Effector memory CD4-positive, alpha-beta T cell (primary cell): Measurements from ENCODE around the gene SLC30A3.
"Not testable (repeated sequence)": the region's sequence is repeated elsewhere in the genome, so short reads cannot be mapped to it uniquely, and the experiment has no call there.

ENCODE experiments used
- DNase-seq, 3 donors: peaks; one replicate each; pipeline ENCODE4 v3.0.0-alpha.2; 2020
- H3K27ac ChIP-seq: 2 replicates; pipeline ENCODE4 v1.7.0; 2013; ENCODE audit warnings: mild to moderate bottlenecking, low read length, moderate library complexity; ENCODE audit not compliant: insufficient read depth, poor library complexity, severe bottlenecking
- H3K27me3 ChIP-seq: replicated peaks from 2 replicates; pipeline ENCODE4 v1.7.0; 2013; ENCODE audit warnings: mild to moderate bottlenecking, low read length; ENCODE audit not compliant: insufficient read depth, control insufficient read depth, poor library complexity, severe bottlenecking
- H3K36me3 ChIP-seq: 2 replicates; pipeline ENCODE4 v1.7.0; 2013; ENCODE audit warnings: mild to moderate bottlenecking, low read length, moderate library complexity; ENCODE audit not compliant: control insufficient read depth, insufficient read depth
- H3K4me1 ChIP-seq: 2 replicates; pipeline ENCODE4 v1.7.0; 2013; ENCODE audit warnings: low read length, mild to moderate bottlenecking; ENCODE audit not compliant: control insufficient read depth, insufficient read depth, poor library complexity, severe bottlenecking
- H3K4me3 ChIP-seq: 2 replicates; pipeline ENCODE4 v1.7.0; 2013; ENCODE audit warnings: low read length, low read depth, mild to moderate bottlenecking; ENCODE audit not compliant: insufficient read depth, poor library complexity, severe bottlenecking
- H3K9me3 ChIP-seq: 2 replicates; pipeline ENCODE4 v1.7.0; 2013; ENCODE audit warnings: mild to moderate bottlenecking, low read length, moderate library complexity; ENCODE audit not compliant: control insufficient read depth

The SLC30A3 gene

DNA sequence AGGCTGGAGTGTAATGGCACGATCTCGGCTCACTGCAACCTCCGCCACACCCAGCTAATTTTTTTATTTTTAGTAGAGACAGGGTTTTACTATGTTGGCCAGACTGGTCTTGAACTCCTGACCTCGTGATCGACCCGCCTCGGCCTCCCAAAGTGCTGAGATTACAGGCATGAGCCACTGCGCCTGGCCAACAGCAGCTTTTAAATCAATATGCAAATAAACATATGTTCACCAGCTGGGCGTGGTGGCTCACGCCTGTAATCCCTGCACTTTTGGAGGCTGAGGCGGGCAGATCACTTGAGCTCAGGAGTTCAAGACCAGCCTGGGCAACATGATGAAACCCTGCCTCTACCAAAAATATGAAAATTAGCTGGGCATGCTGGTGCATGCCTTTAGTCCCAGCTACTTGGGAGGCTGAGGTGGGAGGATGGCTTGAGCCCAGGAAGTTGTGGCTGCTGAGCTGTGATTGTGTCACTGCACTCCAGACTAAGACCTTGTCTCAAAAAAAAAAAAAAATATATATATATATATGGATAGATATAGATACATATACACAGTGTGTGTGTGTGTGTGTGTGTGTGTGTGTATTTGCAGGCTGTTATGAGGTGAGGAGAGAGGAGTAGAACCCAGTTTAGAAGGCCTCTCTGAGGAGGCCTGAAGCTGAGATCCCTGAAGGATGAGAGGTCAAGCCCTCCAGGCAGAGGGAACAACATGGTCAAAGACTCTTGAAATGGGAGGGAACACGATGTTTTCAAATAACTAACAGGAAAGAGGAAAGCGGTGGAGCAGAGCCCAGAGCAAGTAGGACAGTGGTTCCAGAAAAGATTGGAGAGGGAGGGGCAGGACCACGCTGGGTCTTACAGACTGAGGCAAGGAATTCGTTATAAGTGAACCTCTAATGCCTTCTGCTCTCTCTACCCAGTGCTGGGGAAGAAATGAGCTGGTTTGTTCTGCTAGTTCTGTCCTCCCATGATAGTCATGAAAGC lies 10.0 kb upstream of the SLC30A3 start:
- not testable (repeated sequence) for H3K27me3 ChIP-seq, DNase-seq, H3K4me1 ChIP-seq, H3K27ac ChIP-seq, H3K36me3 ChIP-seq, H3K4me3 ChIP-seq, H3K9me3 ChIP-seq

DNA sequence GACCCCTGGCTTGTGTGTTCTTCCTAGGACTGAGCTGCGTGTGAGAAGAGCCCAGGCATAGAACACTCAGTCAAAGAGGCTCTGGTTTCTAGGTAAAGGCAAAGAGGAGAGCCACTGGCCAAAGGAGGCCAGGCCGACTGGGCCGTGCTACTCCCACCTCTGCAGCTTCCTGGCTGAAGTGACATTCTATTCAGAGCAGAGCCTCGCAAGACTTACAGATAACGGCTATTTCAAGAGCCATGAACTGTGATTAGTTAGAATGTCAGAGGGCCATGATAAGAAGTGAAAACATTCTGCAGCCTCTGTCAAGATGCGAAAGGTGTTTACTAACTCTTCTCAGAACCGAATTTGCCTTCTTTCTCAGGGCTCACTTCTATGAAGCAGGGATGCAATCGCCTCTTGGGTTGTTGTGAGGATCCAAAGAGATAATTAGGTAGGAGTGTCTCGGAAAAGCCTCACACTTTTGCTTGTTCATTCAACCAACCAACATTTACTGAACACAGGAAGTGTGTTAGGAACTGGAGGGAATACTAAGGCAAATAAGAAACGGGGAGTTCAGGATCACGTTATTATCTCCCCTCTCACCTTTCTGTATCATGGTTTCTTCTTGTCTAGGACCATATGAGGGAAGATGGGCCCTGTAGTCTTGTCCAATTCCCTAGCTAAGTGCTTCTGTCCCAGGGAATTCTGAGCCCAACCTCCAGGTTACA lies 8.9 kb upstream of the SLC30A3 start:
- no peaks in the 10 kb centered on the region for H3K27me3 ChIP-seq
- DNase-seq, result no peak
- no peak overlapping the region for H3K4me3 ChIP-seq
- H3K9me3 ChIP-seq, result no peaks in the 10 kb centered on the region
- no peak overlapping the region for H3K27ac ChIP-seq
- no peaks in the 10 kb centered on the region for H3K36me3 ChIP-seq
- H3K4me1 ChIP-seq, result no peaks in the 10 kb centered on the region

DNA sequence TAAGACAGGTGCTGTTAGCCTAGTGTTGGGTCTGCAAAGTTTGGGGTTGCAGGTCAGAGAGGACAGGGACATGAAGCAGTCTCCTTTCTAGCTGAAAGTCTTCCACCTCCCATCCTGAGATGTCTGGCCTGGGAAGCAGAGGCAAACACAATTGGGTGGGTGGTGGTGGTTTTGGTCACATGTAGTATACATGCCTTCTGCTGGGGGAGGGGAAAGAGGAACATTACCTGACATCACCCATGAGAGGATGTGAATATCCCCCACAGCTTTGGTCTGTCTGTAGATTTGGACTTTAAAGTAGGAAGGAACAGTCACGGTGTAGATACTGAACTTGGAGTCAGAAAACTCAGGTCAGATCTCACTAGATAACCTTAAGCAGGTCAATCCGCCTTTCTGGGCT lies 7.8 kb upstream of the SLC30A3 start:
- no peaks in the 10 kb centered on the region for H3K4me1 ChIP-seq
- H3K27ac ChIP-seq, result no peak overlapping the region
- H3K27me3 ChIP-seq, result no peaks in the 10 kb centered on the region
- no peaks in the 10 kb centered on the region for H3K9me3 ChIP-seq
- no peak for DNase-seq
- H3K4me3 ChIP-seq, result no peak overlapping the region
- no peaks in the 10 kb centered on the region for H3K36me3 ChIP-seq

DNA sequence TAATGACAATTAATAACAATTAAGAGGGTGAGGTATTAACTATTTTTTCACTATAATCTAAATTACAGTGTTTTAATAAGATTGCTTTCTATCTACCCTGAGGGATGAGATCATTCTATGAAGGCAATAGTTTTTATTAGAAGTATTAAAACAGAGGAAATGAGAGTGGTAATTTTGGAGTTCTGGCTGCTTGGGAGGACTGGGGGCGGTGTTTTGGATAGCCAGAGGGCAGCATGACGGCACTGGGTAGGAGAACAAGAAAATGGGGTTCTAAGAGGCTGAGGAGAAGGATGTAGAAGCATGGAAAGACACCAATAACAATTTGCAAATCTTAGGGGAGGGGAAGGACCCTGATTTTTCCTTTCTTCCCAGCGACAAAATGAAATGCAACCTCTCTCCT lies 7.3 kb upstream of the SLC30A3 start:
- no peak for DNase-seq
- no peaks in the 10 kb centered on the region for H3K9me3 ChIP-seq
- H3K27me3 ChIP-seq, result no peaks in the 10 kb centered on the region

DNA sequence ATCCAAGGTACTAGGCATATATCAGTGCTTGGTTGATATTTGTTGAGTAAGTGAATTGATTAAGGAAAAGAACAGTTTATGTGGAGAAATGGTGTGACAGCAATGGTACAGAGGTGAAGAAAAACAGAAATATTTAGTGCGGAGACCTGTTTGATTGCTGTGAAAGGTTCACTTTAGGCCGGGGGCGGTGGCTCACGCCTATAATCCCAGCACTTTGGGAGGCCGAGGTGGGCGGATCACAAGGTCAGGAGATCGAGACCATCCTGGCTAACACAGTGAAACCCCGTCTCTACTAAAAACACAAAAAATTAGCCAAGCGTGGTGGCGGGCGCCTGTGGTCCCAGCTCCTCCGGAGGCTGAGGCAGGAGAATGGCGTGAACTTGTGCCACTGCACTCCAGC lies 5.4 kb upstream of the SLC30A3 start:
- H3K36me3 ChIP-seq, H3K9me3 ChIP-seq, H3K4me3 ChIP-seq, DNase-seq, H3K27ac ChIP-seq: not testable (repeated sequence)
- peaks cover 16% of the 10 kb centered on the region for H3K4me1 ChIP-seq
- peaks cover 16% of the 10 kb centered on the region for H3K27me3 ChIP-seq

More for the DNA sequence above, 7.3 kb upstream of the SLC30A3 start:
- Histone ChIP-seq H3K4me1 (no peaks in the 10 kb centered on the region), H3K27ac (no peak overlapping the region), H3K36me3 (no peaks in the 10 kb centered on the region), H3K4me3 (no peak overlapping the region)

DNA sequence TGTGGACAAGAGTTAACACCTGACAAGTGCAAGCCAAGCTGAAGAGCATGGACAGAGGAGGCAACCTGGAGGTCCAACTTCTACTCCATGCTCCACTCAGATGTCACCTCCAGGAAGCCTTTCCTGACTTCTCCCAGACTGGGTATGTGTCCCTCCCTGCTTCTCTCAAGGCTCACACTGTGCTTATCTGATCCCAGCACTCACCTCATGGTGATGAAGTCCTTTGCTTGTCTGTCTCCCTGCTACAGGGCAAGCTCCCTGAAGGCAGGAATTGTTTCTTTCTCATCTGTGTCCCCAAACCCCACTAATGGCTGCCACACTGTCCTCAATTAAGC lies 2.7 kb upstream of the SLC30A3 start:
- H3K27me3 ChIP-seq, result peaks cover 37% of the 10 kb centered on the region
- no peak for DNase-seq
- no peak overlapping the region for H3K27ac ChIP-seq
- H3K4me1 ChIP-seq, result peaks cover 35% of the 10 kb centered on the region
- H3K36me3 ChIP-seq, result no peaks in the 10 kb centered on the region
- H3K4me3 ChIP-seq, result no peak overlapping the region
- H3K9me3 ChIP-seq, result no peaks in the 10 kb centered on the region

DNA sequence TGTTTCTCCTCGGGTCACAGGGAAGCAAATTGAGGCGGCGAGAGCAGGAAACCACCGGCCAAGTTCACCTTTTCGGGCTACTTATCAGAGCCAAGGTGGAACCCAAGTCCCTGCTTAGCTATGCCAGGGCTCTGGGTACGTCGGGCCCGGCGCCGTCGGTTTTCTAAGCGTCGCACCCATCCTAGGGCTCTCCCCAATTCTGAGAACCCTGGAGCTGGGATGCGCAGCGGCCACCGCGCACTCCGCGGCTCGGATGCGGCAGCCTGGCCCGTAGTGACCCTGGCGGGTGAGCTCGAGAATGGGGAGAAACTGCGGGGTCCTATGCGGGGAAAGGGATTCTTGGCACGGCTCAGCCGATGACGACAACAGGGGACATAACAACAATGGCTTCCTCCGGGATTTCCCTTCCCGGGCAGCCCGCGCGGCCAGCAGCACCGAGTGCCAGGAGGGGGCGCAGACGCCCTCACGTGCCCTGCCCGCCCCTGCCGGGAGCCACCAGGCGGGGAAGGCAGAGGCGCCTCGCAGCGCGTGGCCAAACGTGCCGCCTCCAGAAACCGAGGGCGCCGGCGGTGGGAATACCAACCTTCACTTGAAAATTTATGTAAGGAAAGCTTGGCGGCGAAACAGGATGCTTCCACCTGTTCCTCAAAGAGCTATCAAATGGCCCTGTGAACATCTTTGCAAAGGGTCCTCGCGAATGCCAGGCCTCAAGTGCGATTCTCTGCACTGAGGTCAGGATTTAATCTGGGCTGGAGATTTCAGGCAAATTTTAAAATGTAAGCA lies 2.1 kb upstream of the SLC30A3 start:
- Histone ChIP-seq H3K4me1 (peaks cover 35% of the 10 kb centered on the region), H3K27ac (peak overlapping the region; percentile 12), H3K9me3 (no peaks in the 10 kb centered on the region), H3K27me3 (peaks cover 37% of the 10 kb centered on the region), H3K36me3 (no peaks in the 10 kb centered on the region), H3K4me3 (peak overlapping the region; percentile 66)
- peak; percentile 39 to 60 (median 53) for DNase-seq

DNA sequence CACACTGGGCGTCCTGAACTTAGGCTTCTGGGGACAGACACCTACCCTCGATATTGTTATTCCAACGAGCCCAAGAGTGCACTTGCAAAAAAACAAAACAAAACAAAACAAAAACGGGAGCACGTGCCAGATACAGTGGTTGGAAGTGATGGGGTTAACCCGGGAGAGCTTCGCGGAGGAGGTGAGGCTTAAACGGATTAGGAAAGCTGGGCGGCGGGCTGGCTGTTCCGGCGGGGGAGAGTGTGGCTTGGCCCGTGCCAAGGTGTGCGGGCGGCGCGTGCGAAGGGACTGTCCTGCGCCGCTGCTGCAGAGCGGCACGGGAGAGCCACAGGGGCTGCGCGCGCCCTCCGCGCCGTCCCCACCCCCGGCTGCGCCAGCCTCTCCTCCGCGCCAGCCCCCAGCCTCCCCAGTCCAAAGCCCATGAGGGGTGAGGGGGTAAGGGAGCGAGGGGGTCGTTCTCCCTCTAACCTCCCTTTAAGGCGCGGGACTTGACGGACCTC lies 1.5 kb upstream of the SLC30A3 start:
- H3K27ac ChIP-seq, result no peak overlapping the region
- peak overlapping the region; percentile 66 for H3K4me3 ChIP-seq
- DNase-seq, result no peak
- H3K4me1 ChIP-seq, result peaks cover 35% of the 10 kb centered on the region
- H3K27me3 ChIP-seq, result peaks cover 37% of the 10 kb centered on the region
- H3K36me3 ChIP-seq, result no peaks in the 10 kb centered on the region
- no peaks in the 10 kb centered on the region for H3K9me3 ChIP-seq

DNA sequence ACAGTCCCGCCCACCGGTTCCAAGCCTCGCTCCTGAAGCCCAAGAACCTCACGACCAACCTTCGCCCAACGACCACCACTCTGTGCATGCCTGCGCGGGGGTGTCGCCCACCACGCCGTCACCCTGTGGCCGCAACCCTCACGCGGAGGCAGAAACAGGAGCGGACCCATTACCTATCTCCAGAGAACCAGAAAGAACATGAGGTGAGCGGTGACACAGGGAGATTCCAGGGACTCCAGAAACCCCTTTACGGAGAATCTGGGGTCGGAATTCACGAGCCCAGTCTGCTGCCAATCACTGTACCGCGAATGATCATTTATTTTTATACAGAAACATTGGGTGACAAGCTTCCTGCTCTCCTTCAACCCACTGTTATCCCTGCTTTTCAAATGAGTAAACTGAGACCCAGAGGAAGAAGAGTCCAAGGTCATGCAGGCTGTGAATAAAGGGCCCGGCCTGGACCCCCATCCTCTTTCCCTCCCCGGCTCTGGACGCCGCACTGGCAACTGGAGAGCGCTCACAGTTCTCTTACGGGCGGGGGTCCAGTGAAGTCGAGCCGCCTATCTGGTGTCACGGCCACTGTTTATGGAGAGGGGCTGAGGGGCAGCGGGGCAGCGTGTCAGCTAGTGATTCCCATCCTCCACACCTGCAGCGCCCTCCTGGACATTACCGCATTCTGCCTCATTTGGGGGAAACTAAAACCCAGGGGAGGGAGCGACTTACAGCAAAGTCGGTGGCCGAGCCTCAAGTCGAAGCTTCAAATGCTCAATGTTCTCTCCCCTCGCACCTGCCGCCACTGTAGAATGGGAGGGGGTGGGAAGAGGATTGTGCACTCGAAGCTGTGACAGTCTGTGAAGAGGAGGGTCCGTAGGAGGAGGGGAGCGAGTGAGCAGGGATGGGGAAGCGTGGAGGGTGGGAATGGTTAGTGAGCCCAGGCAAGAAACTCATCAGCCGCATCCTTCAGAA lies 723 bp upstream of the SLC30A3 start:
- Histone ChIP-seq H3K27ac (no peak overlapping the region), H3K36me3 (no peaks in the 10 kb centered on the region), H3K4me3 (peak overlapping the region; percentile 66), H3K27me3 (peaks cover 41% of the 10 kb centered on the region), H3K4me1 (peaks cover 35% of the 10 kb centered on the region), H3K9me3 (no peaks in the 10 kb centered on the region)
- no peak for DNase-seq
